NCI-H146 (cell line): ENCODE results near the gene POLR2M.

Experiments used
- DNase-seq: peaks from one replicate; lab custom pipeline; 2025; lab: John Stamatoyannopoulos, UW

Gene POLR2M

DNA sequence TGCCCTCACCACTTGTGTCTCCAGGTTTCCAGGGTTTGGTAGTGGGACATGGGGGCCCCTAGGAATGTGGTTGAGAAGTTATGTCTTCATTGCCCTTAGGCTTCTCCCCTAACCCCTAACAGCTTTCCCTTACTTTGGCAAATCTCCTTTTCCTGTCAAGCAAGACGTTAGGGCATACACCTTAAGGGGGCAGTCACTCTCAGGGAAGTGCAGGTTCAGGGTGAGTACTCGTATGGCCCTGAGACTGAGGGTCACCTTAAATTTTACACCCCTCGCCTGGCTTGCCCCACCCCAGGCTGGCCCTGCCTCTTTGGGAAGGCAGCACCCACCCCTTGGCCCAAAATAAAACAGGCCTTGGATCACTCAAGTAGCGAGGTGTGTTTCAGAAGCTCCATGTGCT, 33.5 kb downstream of the POLR2M start:
- no peak for DNase-seq

DNA sequence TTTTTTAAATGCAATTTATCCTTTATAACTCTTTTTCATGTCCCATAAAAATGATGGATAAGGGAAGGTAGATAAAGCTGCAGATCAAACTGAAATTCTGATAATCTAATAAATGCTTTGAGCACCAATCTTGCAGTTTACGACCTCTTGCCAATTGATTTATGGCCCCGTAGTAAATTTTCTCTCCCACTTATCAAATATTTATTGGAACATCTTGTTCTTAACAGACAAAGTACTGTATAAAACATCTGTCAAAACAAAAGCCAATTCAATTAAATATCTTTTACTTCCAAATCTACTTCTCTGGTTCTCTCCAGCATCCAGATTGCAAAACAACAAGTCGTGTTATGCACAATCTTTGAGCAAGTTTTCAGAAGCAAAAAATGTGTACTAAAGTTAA, 34.6 kb downstream of the POLR2M start:
- no peak for DNase-seq

DNA sequence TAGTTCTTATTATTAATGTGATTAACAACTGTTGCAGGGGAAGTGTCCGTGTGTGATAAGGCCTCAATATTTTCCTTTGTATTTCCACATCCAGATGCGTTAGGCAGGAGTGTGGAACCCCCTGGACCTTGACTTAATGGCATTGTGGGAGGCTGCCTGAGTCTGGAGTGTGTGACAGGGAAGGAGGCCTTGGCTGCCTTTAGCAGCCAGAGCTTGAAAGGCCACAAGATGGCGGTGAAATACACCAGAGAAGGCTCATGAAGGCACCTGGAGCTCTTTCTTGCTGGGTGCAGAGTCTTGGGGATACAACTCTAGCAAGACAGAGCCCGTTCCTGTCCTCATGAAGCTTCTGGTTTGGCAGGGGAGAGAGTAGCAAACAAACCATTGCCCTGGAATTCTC, 36.9 kb downstream of the POLR2M start:
- no peak for DNase-seq

DNA sequence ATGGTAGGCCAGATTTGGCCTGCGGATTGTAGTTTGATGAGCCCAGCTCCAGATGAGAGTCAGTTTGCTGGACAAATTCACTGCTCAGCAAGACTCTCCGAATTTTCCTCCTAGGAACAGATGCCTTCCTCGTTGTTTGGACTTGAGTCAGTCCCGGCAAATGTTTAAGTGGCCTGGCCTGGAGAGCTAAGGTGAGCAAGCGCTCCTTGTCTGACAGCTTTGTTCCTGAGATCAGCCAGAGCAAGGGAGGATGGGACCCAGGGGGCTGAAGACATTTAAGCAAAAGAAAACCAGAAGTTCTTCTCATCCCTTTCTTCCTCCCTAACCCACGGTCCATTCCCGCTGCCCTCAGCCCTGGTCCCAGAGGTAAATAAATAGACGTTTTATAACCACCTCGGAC, 40.3 kb downstream of the POLR2M start:
- DNase-seq, result no peak

DNA sequence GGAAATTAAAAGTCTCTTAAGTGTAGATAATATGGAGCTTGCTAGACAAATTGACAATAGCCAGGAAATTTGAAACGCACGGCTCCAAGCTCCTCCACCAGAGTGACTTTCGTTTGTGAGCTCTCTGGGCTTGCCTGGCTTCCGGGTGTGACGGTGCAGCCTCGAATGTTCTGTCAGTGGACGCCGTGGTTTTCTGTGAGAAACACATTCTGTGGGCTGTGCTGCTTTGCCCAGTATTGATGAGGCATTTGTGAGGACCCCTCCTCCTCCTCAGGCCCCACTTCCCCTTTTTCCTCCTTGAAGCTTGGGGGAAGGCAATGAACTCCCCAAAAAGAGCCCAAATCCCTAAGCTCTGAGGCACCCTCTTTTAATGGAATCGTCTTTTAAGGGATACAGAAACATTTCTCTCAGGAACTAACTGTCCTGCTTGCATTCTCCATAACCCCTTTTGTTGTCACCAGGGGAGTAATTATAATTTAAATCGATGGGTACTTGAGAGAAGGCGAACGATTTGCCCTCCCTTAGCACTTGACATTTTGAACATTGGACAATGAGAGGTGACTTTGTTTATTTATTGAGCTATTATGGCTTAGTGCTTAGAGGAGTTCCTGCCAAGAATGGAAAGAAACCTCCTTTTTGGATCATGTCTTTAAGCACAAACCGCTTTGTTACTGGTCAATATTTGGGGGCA, 40.8 kb downstream of the POLR2M start:
- DNase-seq, result no peak

DNA sequence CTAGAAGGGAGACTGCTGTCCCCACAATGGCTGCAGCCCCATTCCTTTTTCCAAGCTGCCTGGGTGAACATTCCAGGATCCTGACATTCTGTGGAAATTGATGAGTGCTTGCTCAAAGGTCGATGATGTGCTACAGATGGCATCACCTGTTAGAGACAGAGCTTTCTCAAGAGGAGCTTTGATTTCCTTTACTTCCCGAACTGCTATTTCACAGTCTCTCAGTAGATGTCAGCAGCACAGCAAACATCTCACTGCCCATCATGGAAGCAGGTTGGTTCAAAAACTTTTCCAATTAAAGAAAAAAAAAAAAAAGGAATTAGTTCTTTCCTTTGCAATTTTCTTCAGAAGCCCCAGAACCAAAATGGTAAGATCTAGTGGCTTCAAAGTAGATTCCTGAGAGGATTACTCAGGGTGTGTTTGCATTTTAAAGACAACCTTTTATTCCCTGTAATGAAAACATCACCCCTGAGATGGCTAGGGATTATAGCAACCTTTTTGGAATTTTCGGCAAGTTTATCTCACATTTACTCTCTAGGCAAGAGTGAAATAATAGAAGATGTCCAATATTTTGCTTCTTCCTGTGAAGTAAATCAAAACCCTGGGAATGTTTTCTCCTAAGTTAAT, 44.8 kb downstream of the POLR2M start:
- no peak for DNase-seq

DNA sequence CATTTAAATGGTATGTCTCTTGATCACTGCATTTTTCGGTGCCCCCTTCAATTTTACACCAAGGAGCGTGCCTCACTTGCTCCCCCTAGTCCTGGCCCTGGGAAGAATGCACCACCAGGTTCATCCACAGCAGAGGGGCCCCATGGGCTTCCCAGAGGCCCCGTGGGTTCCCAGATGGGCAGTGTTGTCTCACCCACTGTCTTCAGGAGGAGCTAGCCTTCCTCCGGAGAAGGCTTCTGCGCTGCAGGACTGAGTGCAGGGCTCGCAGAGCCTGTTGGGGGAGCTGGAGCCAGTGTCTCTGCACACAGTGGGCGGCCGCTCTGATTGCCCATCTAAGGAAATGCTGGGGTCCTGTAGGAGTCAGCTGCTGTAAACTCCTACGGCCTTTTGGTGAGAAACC, 45.9 kb downstream of the POLR2M start:
- no peak for DNase-seq

DNA sequence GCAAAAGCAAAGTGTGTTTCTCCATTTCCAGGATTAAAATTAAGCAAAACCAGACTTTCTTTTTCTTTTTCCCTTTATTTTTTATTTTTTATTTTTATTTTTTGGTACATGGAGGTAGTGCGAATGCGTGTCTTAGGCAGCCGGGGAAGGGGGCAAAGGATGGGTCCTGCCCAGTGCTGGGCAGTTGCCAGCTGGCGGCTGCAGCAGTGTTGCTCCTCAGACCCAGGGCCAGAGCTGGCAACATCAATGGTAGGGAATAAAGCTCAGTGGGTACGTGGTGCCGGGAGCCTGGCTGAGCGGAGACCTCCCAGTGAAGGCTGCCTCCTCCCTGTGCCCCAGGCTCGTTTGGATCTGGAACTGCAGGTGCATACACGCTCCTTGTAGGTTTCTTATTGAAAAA, 46.3 kb downstream of the POLR2M start:
- no peak for DNase-seq

DNA sequence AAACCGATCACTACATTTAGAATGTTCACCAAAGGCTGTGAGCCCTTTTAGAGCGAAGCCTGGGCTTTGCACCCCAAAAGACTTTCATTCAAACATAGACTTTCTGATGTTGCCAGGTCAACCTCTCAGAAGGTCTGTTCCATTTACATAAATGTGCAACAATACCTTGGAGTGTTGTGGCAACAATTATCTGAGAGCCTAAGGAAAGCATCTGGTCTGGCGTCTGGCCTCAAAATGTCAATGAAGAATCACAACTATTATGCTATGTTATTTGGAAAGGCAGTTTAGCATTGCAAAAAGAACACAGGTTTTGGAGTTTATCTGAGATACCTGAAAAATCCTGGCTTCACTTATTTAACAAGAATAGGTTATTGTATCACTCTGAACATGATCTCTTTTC, 50.0 kb downstream of the POLR2M start:
- no peak for DNase-seq

DNA sequence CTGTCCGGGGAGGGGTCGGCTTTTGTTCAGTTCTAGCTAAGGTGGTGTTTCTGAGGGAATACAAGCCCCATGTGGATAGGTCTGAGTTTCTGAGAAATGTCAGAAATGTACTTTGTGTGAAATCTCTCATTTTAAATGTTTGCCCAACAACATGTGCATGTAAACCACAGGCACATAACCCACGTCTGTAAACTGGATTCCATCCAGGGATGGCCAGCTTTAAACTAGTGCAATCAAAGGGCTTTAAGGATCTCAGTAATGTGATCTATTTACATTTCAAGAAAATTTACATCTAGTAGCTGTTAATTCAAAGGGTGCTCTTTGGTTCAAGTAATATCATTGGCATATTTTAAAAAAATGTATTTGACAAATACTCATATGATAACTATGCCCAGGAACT, 52.0 kb downstream of the POLR2M start:
- no peak for DNase-seq

DNA sequence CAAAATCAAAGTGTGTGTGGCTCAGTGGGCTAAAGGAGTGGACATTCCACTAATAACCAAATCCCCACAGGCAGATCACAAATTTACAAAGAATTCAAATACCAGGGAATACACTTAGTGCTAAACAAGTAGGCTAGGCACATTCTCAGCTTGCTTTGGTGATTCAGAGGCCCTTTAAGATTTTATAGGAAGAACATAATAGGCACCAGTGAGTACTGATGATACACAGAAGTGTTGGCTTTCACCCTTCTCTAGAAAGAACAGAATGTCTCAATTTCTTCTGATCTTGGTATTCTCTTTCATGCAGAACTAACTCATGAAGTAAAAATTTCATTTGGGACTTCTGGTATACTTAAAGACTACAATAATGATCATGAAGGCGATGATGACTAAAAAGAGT, 55.0 kb downstream of the POLR2M start:
- no peak for DNase-seq

DNA sequence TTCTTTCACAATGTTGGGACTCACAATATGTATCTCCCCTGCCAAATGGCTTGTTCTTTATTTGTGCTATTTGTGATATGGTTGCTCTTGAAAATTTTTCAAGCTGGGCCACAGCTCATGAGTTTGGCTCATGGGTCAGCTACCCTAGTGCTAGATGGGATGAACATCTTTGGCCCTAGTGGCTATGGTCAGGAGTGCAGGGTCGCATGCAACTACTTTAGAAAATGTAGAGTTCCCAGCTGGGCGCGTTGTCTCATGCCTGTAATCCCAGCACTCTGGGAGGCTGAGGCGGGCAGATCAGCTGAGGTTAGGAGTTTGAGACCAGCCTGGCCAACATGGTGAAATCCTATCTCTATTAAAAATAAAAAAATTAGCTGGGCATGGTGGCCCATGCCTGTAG, 55.8 kb downstream of the POLR2M start:
- no peak for DNase-seq

DNA sequence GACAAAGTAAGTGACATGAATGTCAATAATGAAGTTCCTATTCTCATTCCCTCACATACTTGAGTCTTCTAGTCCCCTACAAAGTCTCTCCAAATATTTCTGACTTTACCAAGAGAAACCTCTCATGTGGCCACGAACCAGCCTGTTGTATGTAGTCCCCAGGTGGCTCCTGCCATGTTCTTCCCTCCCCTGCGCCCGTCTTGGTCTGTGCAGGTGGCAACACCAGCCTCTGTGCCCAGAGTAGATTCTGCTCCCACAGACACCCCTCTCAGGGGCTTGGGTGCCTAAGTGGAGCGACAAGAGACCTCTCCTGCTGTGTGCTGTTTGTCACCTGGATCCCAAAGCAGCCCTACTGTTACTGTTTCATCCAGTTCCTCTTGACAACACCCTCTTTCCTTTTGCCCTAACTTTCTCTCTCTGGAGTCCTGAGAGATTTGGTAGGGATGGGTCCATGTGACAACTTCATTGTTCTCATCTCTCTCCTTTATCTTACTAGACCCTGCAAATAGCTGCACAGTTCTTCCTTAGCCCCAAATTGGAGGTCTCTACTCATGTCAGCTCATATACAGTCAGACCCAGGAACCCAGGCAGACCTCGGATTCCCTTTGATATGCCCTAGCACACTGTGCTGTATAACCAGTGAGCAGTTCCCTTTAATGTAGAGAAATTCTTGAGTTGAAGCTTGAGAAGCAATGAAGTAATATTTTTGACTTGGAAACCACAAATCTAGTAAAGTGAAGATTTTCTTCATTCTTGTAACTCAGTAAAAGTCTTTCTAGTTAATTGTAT, 56.9 kb downstream of the POLR2M start:
- no peak for DNase-seq
